HepG2 (cell line): ENCODE measurements around the gene NCOA3. TPM values are rescaled to one million over a fixed set of nuclear protein-coding genes. Genes with fewer than 3 reads are reported as not detected.

Experiments used
- CREM ChIP-seq, 2 experiments: sonication (generic) in 1 of 2; formaldehyde crosslinking in 1 of 2; IDR thresholded peaks; 2 replicates each; pipeline versions ENCODE4 v1.4.0 to v1.6.1; 2016 to 2020; ENCODE audit warnings: antibody characterized with exemption in 1 of 2, mild to moderate bottlenecking in 1 of 2, missing genetic modification reagents in 1 of 2
- GATAD1 ChIP-seq: IDR thresholded peaks from 2 replicates; pipeline ENCODE4 v1.6.1; 2016; ENCODE audit warnings: missing genetic modification reagents, missing compliant biosample characterization
- GATAD2A ChIP-seq: IDR thresholded peaks from 2 replicates; pipeline ENCODE4 v1.6.1; 2016
- HDAC1 ChIP-seq: sonication (generic); formaldehyde crosslinking; IDR thresholded peaks from 2 replicates; pipeline ENCODE4 v1.5.1; 2020; ENCODE audit warnings: mild to moderate bottlenecking, missing genetic modification reagents
- HOMEZ ChIP-seq: IDR thresholded peaks from 2 replicates; pipeline ENCODE4 v1.6.1; 2016; ENCODE audit warnings: low read depth
- IRF2 ChIP-seq: IDR thresholded peaks from 2 replicates; pipeline ENCODE4 v1.6.1; 2018; ENCODE audit warnings: missing genetic modification reagents, missing compliant biosample characterization
- POLR2G ChIP-seq: fragments of 200-400 bp; formaldehyde crosslinking; IDR thresholded peaks from 2 replicates; pipeline ENCODE4 v1.6.1; 2018; ENCODE audit warnings: mild to moderate bottlenecking, low read depth, low read length, moderate library complexity
- RARA ChIP-seq: IDR thresholded peaks from 2 replicates; pipeline ENCODE4 v1.6.1; 2016; ENCODE audit warnings: missing genetic modification reagents, missing compliant biosample characterization
- ZFP37 ChIP-seq: sonication (generic); formaldehyde crosslinking; IDR thresholded peaks from 2 replicates; pipeline ENCODE4 v1.4.0; 2020; ENCODE audit warnings: missing genetic modification reagents, borderline replicate concordance
- ZNF281 ChIP-seq: sonication (generic); formaldehyde crosslinking; IDR thresholded peaks from 2 replicates; pipeline ENCODE4 v1.4.0; 2020; ENCODE audit warnings: missing genetic modification reagents, borderline replicate concordance
- ZNF432 ChIP-seq: sonication (generic); formaldehyde crosslinking; IDR thresholded peaks from 2 replicates; pipeline ENCODE4 v1.5.0; 2020; ENCODE audit warnings: missing genetic modification reagents, mild to moderate bottlenecking, borderline replicate concordance
- ZNF652 ChIP-seq: IDR thresholded peaks from 2 replicates; pipeline ENCODE4 v1.6.1; 2016; ENCODE audit warnings: low read depth, borderline replicate concordance
- polyA plus RNA-seq, 8 experiments: library from polyadenylated mRNA; depleted of rRNA in 3 of 8; stranded (reverse) in 7 of 8; unstranded in 1 of 8; fragments of >200 nt; fragmentation: Illumina TruSeq in 4 of 8; extraction: Trizol in 4 of 8; gene quantifications; 2 replicates each; pipeline versions ENCODE4 v1.2.1 to v1.2.3, GENCODE V29; 2011 to 2016; ENCODE audit warnings: low read depth in 4 of 8, missing spikeins in 1 of 8, mixed read lengths in 1 of 8; ENCODE audit not compliant: insufficient read depth in 1 of 8
- total RNA-seq, 5 experiments: library from RNA; depleted of rRNA; stranded (reverse); fragments of >200 nt; fragmentation: Illumina TruSeq; extraction: Trizol; gene quantifications; 2 replicates each; pipeline ENCODE4 v1.2.3, GENCODE V29; 2016; ENCODE audit warnings: low read depth in 1 of 5

NCOA3 gene
- total and polyA plus RNA-seq, 2 of the 13 experiments (the other 11 are each of a cell fraction or from before 2014, with no cell fraction given): 35.0 to 56.8 TPM

- peak; percentile 67; the same call in 1 of the 2 replicates for TF ChIP-seq ZNF281
- 0 out of 2 replicates have a peak, but pooled peaks have one; percentile 27 for TF ChIP-seq HDAC1 (CRISPR knock-in tag)
- TF ChIP-seq ZFP37 (CRISPR knock-in tag): no peak
- peak; percentile 29; the same call in 1 of the 2 replicates for TF ChIP-seq HOMEZ (CRISPR knock-in tag)
- TF ChIP-seq GATAD1: 0 out of 2 replicates have a peak, but pooled peaks have one; percentile 14
- peak; percentile 24; the same call in 1 of the 2 replicates for TF ChIP-seq RARA (CRISPR knock-in tag)
- 0 out of 2 replicates have a peak, but pooled peaks have one; percentile 12 for TF ChIP-seq GATAD2A (CRISPR knock-in tag)
- no peak for TF ChIP-seq POLR2G
- TF ChIP-seq IRF2: 0 out of 2 replicates have a peak, but pooled peaks have one; percentile 26
- TF ChIP-seq CREM (IDR thresholded peaks at IDR 0.05): 0 out of 2 replicates have a peak, but pooled peaks have one; percentile 19
- no peak for TF ChIP-seq CREM (CRISPR knock-in tag; IDR thresholded peaks at IDR 0.05)
- TF ChIP-seq ZNF652: peak; percentile 80
- no peak for TF ChIP-seq ZNF432
- TF ChIP-seq, all 625 proteins: peak for 12
These were observed 73.1 kb downstream of the NCOA3 start (continued) for GRCh38 chr20:47574616-47575364.
